Tibial artery (tissue), 4 donors: ENCODE measurements around the gene SLC26A8.
"Not testable (repeated sequence)": the region's sequence is repeated elsewhere in the genome, so short reads cannot be mapped to it uniquely, and the experiment has no call there.

Source experiments
- DNase-seq, 2 donors: peaks; one replicate each; pipeline ENCODE4 v3.0.0-alpha.2; 2019
- H3K27ac ChIP-seq, 2 donors: fragments of 200-600 bp; sonication (generic) in 1 of 2; 1 replicate in 1 of 2; 2 replicates in 1 of 2; pipeline ENCODE4 v1.5.1; 2018 to 2019; ENCODE audit warnings: mild to moderate bottlenecking in 1 of 2
- H3K27me3 ChIP-seq, 2 donors: fragments of 200-600 bp; sonication (generic) in 1 of 2; one replicate each; pipeline versions ENCODE4 v1.5.1 to v1.6.0; 2016 to 2019
- H3K36me3 ChIP-seq, 3 donors: fragments of 200-600 bp; sonication (generic) in 2 of 3; one replicate each; pipeline ENCODE4 v1.5.1; 2016 to 2019; ENCODE audit warnings: mild to moderate bottlenecking in 2 of 3
- H3K4me1 ChIP-seq, 4 donors: fragments of 200-600 bp; sonication (generic) in 2 of 4; 1 replicate in 3 of 4; 2 replicates in 1 of 4; pipeline ENCODE4 v1.5.1; 2016 to 2019
- H3K4me3 ChIP-seq, 2 donors: fragments of 200-600 bp; sonication (generic) in 1 of 2; 1 replicate in 1 of 2; 2 replicates in 1 of 2; pipeline ENCODE4 v1.5.1; 2018 to 2019; ENCODE audit warnings: mild to moderate bottlenecking in 2 of 2
- H3K9me3 ChIP-seq, 3 donors: fragments of 200-600 bp; sonication (generic) in 1 of 3; one replicate each; pipeline ENCODE4 v1.5.1; 2016 to 2019
- intact Hi-C: fragments of 100-400 bp; cut with DNase I; formaldehyde crosslinking; loops from one replicate; pipeline ENCODE4 v1.15.0; 2023; ENCODE audit warnings: low total_unique reads
- TF ChIP-seq, protein P1 (sequence below), 2 experiments: fragments of 200-600 bp in 1 of 2; fragments of 450-650 bp in 1 of 2; IDR thresholded peaks; one replicate each; pipeline ENCODE4 v1.5.1; 2017 to 2019; ENCODE audit warnings: antibody characterized with exemption in 2 of 2, mild to moderate bottlenecking in 1 of 2, moderate library complexity in 1 of 2

Gene SLC26A8

DNA sequence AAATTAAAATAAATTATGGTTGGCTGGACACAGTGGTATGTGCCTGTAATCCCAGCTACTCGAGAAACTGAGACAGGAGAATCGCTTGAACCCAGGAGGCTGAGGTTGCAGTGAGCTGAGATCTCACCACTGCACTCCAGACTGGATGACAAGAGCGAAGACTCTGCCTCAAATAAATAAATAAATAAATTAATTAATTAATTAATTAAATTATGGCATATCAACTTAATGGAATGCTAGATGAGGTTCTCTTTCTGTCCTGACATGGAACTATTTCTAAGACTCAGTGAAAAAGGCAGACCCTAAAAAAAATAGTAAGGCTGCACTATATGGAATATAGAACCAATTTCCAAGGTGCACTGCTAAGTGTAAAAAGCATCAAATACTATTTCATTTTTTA lies 108.4 kb downstream of the SLC26A8 start:
- no peaks in the 10 kb centered on the region for H3K9me3 ChIP-seq
- H3K27ac ChIP-seq = no peak overlapping the region
- no peak for DNase-seq
- intact Hi-C loops = no loop called here
- H3K4me1 ChIP-seq = peaks cover 0 to 28% (median 10%) of the 10 kb centered on the region in 4 donors
- H3K36me3 ChIP-seq = no peaks in the 10 kb centered on the region
- H3K27me3 ChIP-seq = no peaks in the 10 kb centered on the region
- TF ChIP-seq, protein P1, sequence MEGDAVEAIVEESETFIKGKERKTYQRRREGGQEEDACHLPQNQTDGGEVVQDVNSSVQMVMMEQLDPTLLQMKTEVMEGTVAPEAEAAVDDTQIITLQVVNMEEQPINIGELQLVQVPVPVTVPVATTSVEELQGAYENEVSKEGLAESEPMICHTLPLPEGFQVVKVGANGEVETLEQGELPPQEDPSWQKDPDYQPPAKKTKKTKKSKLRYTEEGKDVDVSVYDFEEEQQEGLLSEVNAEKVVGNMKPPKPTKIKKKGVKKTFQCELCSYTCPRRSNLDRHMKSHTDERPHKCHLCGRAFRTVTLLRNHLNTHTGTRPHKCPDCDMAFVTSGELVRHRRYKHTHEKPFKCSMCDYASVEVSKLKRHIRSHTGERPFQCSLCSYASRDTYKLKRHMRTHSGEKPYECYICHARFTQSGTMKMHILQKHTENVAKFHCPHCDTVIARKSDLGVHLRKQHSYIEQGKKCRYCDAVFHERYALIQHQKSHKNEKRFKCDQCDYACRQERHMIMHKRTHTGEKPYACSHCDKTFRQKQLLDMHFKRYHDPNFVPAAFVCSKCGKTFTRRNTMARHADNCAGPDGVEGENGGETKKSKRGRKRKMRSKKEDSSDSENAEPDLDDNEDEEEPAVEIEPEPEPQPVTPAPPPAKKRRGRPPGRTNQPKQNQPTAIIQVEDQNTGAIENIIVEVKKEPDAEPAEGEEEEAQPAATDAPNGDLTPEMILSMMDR (IDR thresholded peaks at IDR 0.05) = no peak
- no peak overlapping the region for H3K4me3 ChIP-seq

GRCh38 chr6:35914536-35914935 lies 109.9 kb downstream of the SLC26A8 start:
- DNase-seq = no peak
- Histone ChIP-seq H3K36me3 (peaks cover 0 to 2% (median 0%) of the 10 kb centered on the region in 3 donors), H3K9me3 (no peaks in the 10 kb centered on the region), H3K27me3 (no peaks in the 10 kb centered on the region), H3K27ac (no peak overlapping the region), H3K4me1 (peaks cover 0 to 26% (median 7%) of the 10 kb centered on the region in 4 donors), H3K4me3 (no peak overlapping the region)
- intact Hi-C loops = no loop called here
- TF ChIP-seq, protein P1 (IDR thresholded peaks at IDR 0.05) = no peak

GRCh38 chr6:35911871-35912653 lies 112.4 kb downstream of the SLC26A8 start:
- H3K4me1 ChIP-seq = peaks cover 0 to 7% (median 0%) of the 10 kb centered on the region in 4 donors
- intact Hi-C loops = no loop called here
- TF ChIP-seq, protein P1 (IDR thresholded peaks at IDR 0.05) = no peak
- no peak overlapping the region for H3K27ac ChIP-seq
- H3K27me3 ChIP-seq = no peaks in the 10 kb centered on the region
- peaks cover 0 to 7% (median 0%) of the 10 kb centered on the region in 3 donors for H3K9me3 ChIP-seq
- DNase-seq = no peak
- H3K4me3 ChIP-seq = no peak overlapping the region
- H3K36me3 ChIP-seq = peaks cover 0 to 11% (median 4%) of the 10 kb centered on the region in 3 donors

DNA sequence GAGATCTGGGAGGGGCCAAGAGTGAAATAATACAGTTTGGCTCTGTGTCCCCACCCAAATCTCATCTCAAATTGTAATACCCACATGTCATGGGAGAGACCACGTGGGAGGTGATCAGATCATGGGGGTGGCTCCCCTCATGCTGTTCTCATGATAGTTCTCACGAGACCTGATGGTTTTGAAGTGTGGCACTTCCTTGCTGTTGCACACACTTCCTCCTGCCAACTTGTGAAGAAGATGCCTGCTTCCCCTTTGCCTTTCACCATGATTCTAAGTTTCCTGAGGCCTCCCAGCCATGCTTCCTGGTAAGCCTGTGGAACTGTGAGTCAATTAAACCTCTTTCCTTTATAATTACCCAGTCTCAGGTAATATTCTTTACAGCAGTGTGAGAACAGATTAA lies 114.9 kb downstream of the SLC26A8 start:
- intact Hi-C loops, H3K4me1 ChIP-seq, H3K9me3 ChIP-seq, DNase-seq, H3K27ac ChIP-seq, H3K27me3 ChIP-seq, H3K4me3 ChIP-seq: not testable (repeated sequence)
- peaks cover 0 to 11% (median 7%) of the 10 kb centered on the region in 3 donors for H3K36me3 ChIP-seq

DNA sequence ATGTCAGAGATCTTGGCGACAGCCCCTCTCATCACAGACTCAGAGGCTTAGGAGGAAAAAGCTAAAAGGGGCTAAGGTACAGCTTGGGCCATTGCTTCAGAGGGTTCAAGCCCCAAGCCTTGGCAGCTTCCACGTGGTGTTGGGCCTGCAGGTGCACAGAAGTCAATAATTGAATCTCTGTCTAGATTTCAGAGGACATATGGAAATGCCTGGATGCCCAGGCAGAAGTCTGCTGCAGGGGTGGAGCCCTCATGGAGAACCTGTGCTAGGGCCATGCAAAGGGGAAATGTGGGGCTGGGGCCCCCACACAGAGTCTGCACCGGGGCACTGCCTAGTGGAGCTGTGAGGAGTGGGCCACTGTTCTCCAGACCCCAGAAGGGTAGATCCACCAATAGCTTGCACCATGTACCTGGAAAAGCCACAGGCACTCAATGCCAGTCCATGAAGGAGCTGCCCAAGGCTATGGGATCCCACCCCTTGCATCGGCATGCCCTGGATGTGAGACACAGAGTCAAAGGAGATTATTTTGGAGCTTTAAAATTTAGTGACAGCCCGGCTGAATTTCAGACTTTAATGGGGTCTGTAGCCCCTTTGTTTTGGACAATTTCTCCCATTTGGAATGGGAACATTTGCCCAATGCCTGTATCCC lies 115.6 kb downstream of the SLC26A8 start:
- H3K4me1 ChIP-seq, H3K27me3 ChIP-seq, intact Hi-C loops, DNase-seq, H3K27ac ChIP-seq, H3K9me3 ChIP-seq, H3K4me3 ChIP-seq: not testable (repeated sequence)
- peaks cover 5 to 14% (median 11%) of the 10 kb centered on the region in 3 donors for H3K36me3 ChIP-seq

GRCh38 chr6:35907750-35908149 lies 116.7 kb downstream of the SLC26A8 start:
- no peaks in the 10 kb centered on the region for H3K4me1 ChIP-seq
- intact Hi-C loops = no loop called here
- TF ChIP-seq, protein P1 (IDR thresholded peaks at IDR 0.05) = no peak
- H3K27me3 ChIP-seq = no peaks in the 10 kb centered on the region
- peaks cover 9 to 19% (median 11%) of the 10 kb centered on the region in 3 donors for H3K36me3 ChIP-seq
- H3K4me3 ChIP-seq = no peak overlapping the region
- no peak overlapping the region for H3K27ac ChIP-seq
- peaks cover 0 to 7% (median 0%) of the 10 kb centered on the region in 3 donors for H3K9me3 ChIP-seq
- DNase-seq = no peak
